Cardiac septum (tissue), 1 donor: ENCODE results near the gene HIPK2. TPM values are rescaled to one million over a fixed set of nuclear protein-coding genes. Genes with fewer than 3 reads are reported as not detected.
"Not testable (repeated sequence)": the region's sequence is repeated elsewhere in the genome, so short reads cannot be mapped to it uniquely, and the experiment has no call there.

Experiments
- DNase-seq: peaks from one replicate; pipeline ENCODE4 v3.0.0-alpha.2; 2020; ENCODE audit warnings: low spot score
- intact Hi-C: fragments of 100-400 bp; cut with DNase I; formaldehyde crosslinking; loops from one replicate; pipeline ENCODE4 v1.14.0; 2022
- total RNA-seq: library from RNA; stranded (reverse); fragmentation: NEBNext Ultra II Directional; extraction: Animal tissue kit (Norgen Biotek cat#: 25700); gene quantifications from one replicate; pipeline ENCODE4 v1.2.1, GENCODE V29; 2021
- donor health status: DM: no; HTN: no; CAD: no.

The HIPK2 gene
- total RNA-seq, 1 donor from 2014 or later: 218 TPM

DNA sequence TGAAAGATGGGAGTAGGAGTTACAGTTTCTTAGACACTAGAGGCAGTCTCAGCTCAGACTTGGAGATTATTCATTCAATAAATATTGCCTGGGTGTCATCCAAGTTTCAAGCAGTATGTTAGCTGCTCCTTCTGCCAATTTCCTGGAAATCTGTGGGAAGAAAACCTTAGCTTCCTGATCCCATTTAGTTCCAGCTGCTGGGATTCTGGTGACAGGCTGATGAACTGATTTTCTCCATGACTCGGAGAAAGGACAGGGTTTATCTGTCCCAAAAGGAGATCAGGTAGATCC, 158.5 kb downstream of the HIPK2 start:
- DNase-seq: no peak
- intact Hi-C loops: loop anchor here (5.0 to 10.0 kb wide), 2 partner anchors 105 to 383 kb away; no protein-coding TSS in a partner anchor

DNA sequence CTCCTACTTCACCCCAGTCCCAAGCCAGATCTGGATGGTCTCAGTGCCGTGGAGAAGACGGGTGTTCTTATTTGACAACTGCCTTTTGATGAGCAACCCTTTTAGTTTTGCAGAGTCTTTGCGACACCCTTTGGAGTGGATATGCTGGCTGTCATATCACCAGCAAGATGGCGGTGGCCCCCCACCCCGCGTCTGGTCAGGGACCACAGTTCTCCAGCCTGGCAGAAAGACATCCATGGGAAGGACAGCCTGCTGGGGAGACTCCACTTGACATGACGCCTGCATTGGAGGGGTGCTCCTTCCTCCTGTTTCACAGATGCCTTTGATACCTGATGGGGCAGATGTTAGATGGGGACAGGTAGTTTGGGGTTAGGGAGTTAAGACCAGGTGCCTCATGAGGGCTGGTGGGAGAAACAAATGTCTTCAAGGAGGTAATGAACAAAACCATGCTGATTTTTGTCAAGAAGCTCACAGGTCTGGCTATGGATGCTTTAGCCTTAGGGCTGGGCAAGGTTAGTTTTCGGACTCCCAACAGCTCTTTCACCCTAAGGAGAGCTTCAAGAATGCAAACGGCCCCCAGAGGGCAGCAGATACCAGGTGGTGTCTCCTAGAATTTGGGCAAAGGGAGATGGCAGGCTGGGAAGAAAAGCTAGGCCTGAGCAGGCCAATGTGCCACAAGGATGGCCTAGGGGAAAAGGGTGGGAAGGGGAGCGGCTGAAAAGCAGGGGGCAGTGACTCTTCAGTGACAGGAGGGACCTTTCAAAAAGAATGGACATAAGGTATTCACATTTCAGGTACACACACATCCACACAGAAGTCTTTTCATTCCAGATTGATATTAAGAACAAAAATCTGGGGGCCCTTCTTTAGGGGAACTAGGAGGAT, 159.1 kb downstream of the HIPK2 start:
- no peak for DNase-seq
- intact Hi-C loops: loop anchor here (5.0 to 10.0 kb wide), 2 partner anchors 104 to 384 kb away; no protein-coding TSS in a partner anchor

GRCh38 chr7:139617074-139617473, 160.7 kb downstream of the HIPK2 start:
- intact Hi-C loops: loop anchor here (5.0 to 10.0 kb wide), 2 partner anchors 102 to 385 kb away; no protein-coding TSS in a partner anchor
- DNase-seq: no peak

GRCh38 chr7:139614886-139615285, 162.9 kb downstream of the HIPK2 start:
- DNase-seq: no peak
- intact Hi-C loops: loop anchor here (5.0 to 10.0 kb wide), 2 partner anchors 100 to 387 kb away; no protein-coding TSS in a partner anchor

GRCh38 chr7:139613971-139614411, 163.8 kb downstream of the HIPK2 start:
- intact Hi-C loops: loop anchor here (10.0 kb wide), 1 partner anchor 99 kb away; no protein-coding TSS in a partner anchor

GRCh38 chr7:139611556-139611955, 166.2 kb downstream of the HIPK2 start:
- DNase-seq: not testable (repeated sequence)
- intact Hi-C loops: loop anchor here (10.0 kb wide), 1 partner anchor 97 kb away; no protein-coding TSS in a partner anchor

More at GRCh38 chr7:139613971-139614411, 163.8 kb downstream of the HIPK2 start:
- DNase-seq: no peak

DNA sequence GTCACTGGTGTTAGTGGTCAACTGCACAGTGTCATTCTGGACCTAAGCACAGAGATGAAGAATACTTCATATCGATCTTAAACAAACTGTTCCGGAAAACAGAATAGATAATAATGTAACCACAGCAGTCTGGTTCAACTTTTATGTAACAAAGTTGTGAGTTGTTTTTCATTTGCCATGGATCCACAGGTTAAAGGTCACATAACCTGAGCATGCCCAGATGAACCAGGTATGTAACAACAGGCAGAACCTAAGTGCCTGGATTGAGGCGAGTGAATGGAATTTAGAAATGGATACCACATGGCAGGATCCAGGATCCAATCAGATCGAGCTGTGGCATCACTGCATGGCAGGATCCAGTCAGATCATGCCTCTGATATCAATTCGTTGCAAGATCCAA, 167.2 kb downstream of the HIPK2 start:
- DNase-seq: no peak
- intact Hi-C loops: loop anchor here (10.0 kb wide), 1 partner anchor 96 kb away; no protein-coding TSS in a partner anchor

DNA sequence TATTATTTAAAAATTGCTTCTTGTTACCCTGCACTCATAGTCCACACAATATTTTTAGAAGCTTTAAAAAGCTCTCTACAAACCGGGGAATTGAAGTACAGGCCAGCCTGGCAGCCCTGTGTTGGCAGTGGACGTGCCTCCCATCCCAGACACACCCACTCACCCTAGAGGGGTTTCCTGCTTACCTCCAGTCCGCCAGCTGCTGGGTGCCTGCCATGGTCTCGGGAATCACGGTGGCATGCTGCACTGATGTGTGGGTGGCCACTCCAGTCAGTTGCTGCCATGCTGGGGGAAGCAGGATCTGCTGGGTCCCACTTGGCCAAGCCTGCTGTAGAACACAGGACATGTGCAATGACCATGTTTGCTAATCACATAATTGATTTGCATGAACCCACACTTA, 173.9 kb downstream of the HIPK2 start:
- intact Hi-C loops: loop anchor here (5.0 kb wide), 1 partner anchor 398 kb away; no protein-coding TSS in a partner anchor

GRCh38 chr7:139603282-139603681, 174.5 kb downstream of the HIPK2 start:
- intact Hi-C loops: loop anchor here (5.0 kb wide), 1 partner anchor 399 kb away; no protein-coding TSS in a partner anchor
- DNase-seq: no peak

More for the DNA sequence above, 173.9 kb downstream of the HIPK2 start:
- peak; percentile 83 for DNase-seq

DNA sequence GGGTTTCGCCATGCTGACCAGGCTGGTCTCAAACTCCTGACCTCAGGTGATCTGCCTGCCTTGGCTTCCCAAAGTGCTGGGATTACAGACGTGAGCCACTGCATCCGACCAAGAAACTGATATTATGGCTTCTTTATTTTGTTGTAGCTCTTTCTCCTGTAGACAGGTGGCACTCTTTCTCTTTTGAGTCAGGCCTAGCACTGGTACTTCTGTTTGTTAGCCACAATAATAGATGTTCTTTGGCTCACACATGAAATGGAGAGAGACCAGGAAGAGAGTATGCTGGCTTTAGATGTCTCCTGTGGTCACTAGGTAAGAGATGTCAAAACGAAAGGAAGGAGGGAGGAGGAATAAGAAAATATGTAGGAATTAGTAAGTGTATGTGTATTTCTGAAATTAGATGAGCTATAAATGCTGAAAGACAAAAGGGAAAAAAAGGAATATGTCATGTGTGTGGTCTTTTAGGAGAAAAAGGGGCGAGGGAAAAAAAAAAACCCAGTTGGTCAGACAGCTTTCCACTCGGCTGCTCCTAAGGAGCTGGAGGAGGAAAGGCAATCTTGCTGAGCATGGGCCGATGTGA, 175.6 kb downstream of the HIPK2 start:
- intact Hi-C loops: loop anchor here (5.0 kb wide), 1 partner anchor 400 kb away; no protein-coding TSS in a partner anchor
- no peak for DNase-seq

DNA sequence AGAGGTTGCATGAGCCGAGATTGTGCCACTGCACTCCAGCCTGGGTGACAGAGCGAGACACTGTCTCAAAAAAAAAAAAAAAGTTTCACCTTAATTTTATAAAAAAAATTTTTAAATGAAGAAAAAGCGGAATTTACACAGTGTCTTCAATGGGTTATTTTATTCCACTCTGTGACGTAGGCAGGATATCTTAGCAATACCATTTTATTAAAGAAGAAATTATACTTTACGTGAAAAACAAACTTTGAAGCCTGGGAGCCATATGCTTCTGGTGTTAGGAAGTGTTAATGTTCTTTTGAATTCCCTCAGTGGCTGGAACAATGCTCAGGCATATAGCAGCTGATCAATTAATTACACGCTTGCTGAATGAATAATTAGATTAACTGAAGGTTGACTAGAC, 176.6 kb downstream of the HIPK2 start:
- DNase-seq: no peak
- intact Hi-C loops: loop anchor here (5.0 kb wide), 1 partner anchor 401 kb away; no protein-coding TSS in a partner anchor

DNA sequence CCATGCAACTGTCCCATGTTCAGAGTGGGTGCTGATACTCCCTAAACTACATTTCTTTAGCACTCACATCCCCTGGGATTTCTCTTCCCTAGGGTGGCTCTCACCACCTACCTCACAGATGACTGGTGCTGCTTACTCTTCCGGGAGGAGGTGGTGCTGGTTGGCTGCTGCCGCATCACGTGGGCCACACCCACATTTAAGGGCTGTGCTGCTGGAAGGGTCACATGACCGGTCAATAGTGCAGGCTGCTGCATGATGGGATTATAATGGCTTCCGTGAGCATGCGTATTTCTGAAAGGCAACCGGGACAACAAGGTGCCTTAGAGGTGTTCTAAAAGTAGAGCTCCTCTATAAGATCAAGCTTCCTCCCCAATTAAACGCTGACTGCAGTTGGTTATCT, 177.5 kb downstream of the HIPK2 start:
- intact Hi-C loops: loop anchor here (5.0 kb wide), 1 partner anchor 402 kb away; no protein-coding TSS in a partner anchor
- DNase-seq: no peak

GRCh38 chr7:139598642-139599041, 179.2 kb downstream of the HIPK2 start:
- intact Hi-C loops: no loop called here
- DNase-seq: no peak

DNA sequence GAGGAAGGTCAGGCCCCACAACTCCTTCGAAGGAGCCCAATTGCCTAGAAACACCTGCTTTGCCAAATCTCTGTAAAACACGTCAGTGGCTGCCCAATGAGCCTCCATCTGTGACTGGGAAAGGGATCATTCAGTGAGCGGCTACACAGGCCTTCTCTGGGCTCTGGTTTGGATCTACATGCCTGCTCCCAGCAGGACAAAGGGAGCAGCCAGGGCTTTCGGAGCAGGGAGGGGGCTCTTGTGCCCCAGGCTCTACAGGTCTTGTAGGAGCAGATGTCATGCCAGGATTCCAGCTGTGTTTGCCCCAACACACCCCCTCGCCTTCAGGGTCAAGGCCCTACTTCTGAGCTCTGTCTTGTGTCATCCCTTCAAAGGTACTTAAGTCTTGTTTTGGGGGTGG, 180.8 kb downstream of the HIPK2 start:
- intact Hi-C loops: no loop called here
- no peak for DNase-seq

DNA sequence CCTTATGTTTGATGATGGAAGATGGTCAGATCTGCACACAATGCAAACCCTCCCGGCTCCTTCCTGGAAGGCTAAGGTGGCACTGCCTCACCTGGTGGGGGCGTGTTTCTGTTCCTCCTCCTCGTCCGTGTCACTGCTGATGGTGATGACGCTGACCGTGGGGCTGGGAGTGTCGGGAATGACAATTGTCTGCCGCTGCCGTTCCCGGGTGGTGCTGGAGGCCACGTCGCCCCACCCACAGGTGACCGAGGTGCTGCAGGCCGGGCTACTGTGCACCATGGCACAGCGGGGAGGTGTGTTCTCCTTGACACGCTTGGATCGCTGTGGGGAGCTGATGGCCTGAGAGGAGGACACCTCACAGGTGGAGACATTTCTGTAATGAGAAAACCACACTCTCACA, 181.2 kb downstream of the HIPK2 start:
- intact Hi-C loops: no loop called here
- DNase-seq: no peak

- intact Hi-C loops: no loop called here
- DNase-seq: no peak
Observed at GRCh38 chr7:139595806-139596205, 182.0 kb downstream of the HIPK2 start.

GRCh38 chr7:139594911-139595476, 182.8 kb downstream of the HIPK2 start:
- intact Hi-C loops: no loop called here
- DNase-seq: no peak

DNA sequence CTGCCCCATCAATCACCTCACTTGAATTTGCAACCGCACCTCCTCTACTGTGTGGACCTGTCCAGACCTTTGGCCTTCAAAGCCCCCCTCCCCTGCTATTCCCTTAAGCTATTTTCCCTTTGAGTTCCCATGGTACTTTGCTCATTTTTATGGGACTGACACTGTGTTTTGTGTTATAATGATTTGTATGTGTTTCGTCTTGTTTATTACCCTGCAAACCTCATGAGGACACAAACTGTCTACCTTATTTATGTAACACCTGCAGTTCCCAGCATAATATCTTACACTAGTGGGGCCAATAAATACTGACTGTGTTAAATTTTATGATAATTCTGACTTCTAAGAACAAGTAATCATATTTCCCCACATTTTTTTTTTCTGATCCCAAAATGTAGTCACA, 183.7 kb downstream of the HIPK2 start:
- DNase-seq: no peak
- intact Hi-C loops: no loop called here

- intact Hi-C loops: no loop called here
- no peak for DNase-seq
Observed at GRCh38 chr7:139592801-139593461, 184.9 kb downstream of the HIPK2 start.
